DMS114 treated with DMSO at 0.1 percent for 48 hours (cell line): ENCODE data around the gene WDR72.
"Not testable (repeated sequence)": the region's sequence is repeated elsewhere in the genome, so short reads cannot be mapped to it uniquely, and the experiment has no call there.

ENCODE experiments used
- DNase-seq: peaks from one replicate; lab custom pipeline; 2025; ENCODE audit not compliant: unreplicated experiment; lab: John Stamatoyannopoulos, UW

WDR72 gene

GRCh38 chr15:53540626-53541300, 218.7 kb downstream of the WDR72 start:
- not testable (repeated sequence) for DNase-seq

- no peak for DNase-seq
These were observed 219.6 kb downstream of the WDR72 start for GRCh38 chr15:53539878-53540277.

- no peak for DNase-seq
These were observed 222.9 kb downstream of the WDR72 start for GRCh38 chr15:53536479-53537120.

- no peak for DNase-seq
These were observed 223.6 kb downstream of the WDR72 start for GRCh38 chr15:53535886-53536285.

GRCh38 chr15:53534105-53534839, 225.2 kb downstream of the WDR72 start:
- no peak for DNase-seq

- no peak for DNase-seq
These were observed 228.7 kb downstream of the WDR72 start for GRCh38 chr15:53530761-53531160.

- DNase-seq: no peak
These were observed 231.5 kb downstream of the WDR72 start for GRCh38 chr15:53527996-53528395.

GRCh38 chr15:53525894-53526293, 233.6 kb downstream of the WDR72 start:
- no peak for DNase-seq

- DNase-seq: no peak
These were observed 236.5 kb downstream of the WDR72 start for GRCh38 chr15:53522991-53523390.

GRCh38 chr15:53520996-53521395, 238.5 kb downstream of the WDR72 start:
- no peak for DNase-seq

GRCh38 chr15:53513431-53513830, 246.0 kb downstream of the WDR72 start:
- no peak for DNase-seq

- DNase-seq: no peak
These were observed 247.4 kb downstream of the WDR72 start for GRCh38 chr15:53512029-53512428.

GRCh38 chr15:53511175-53511574, 248.3 kb downstream of the WDR72 start:
- DNase-seq: no peak

GRCh38 chr15:53506370-53506769, 253.1 kb downstream of the WDR72 start:
- no peak for DNase-seq

- DNase-seq: no peak
These were observed 260.5 kb downstream of the WDR72 start for GRCh38 chr15:53498996-53499395.

GRCh38 chr15:53490341-53490740, 269.1 kb downstream of the WDR72 start:
- DNase-seq: no peak

- no peak for DNase-seq
These were observed 277.4 kb downstream of the WDR72 start for GRCh38 chr15:53482055-53482454.

- no peak for DNase-seq
These were observed 281.3 kb downstream of the WDR72 start for GRCh38 chr15:53477981-53478766.

- DNase-seq: no peak
These were observed 285.6 kb downstream of the WDR72 start for GRCh38 chr15:53473886-53474285.

GRCh38 chr15:53473435-53473834, 286.0 kb downstream of the WDR72 start:
- DNase-seq: no peak

- no peak for DNase-seq
These were observed 286.6 kb downstream of the WDR72 start for GRCh38 chr15:53472883-53473282.
